NCI-H69 (cell line): Measurements from ENCODE around the gene RNASE13.
A peak's percentile ranks its signal among the peaks of the same experiment; 100 is the strongest.
"Not testable (repeated sequence)": the region's sequence is repeated elsewhere in the genome, so short reads cannot be mapped to it uniquely, and the experiment has no call there.

Experiments
- DNase-seq: peaks from one replicate; lab custom pipeline; 2025; lab: John Stamatoyannopoulos, UW

Gene RNASE13

GRCh38 chr14:21022686-21023085, 11.9 kb downstream of the RNASE13 start:
- DNase-seq = no peak

GRCh38 chr14:21020977-21021545, 13.5 kb downstream of the RNASE13 start:
- DNase-seq = no peak

- DNase-seq = no peak
Measured at GRCh38 chr14:21019366-21019765, 15.2 kb downstream of the RNASE13 start.

GRCh38 chr14:21018781-21019180, 15.8 kb downstream of the RNASE13 start:
- DNase-seq = no peak

- DNase-seq = no peak
Measured at GRCh38 chr14:21018286-21018685, 16.3 kb downstream of the RNASE13 start.

GRCh38 chr14:21017528-21018245, 16.9 kb downstream of the RNASE13 start:
- no peak for DNase-seq

GRCh38 chr14:21016413-21017190, 18.0 kb downstream of the RNASE13 start:
- no peak for DNase-seq

- no peak for DNase-seq
Measured at GRCh38 chr14:21015312-21015711, 19.3 kb downstream of the RNASE13 start.

GRCh38 chr14:21014761-21015190, 19.8 kb downstream of the RNASE13 start:
- DNase-seq = peak; percentile 85

GRCh38 chr14:21011136-21011535, 23.5 kb downstream of the RNASE13 start:
- DNase-seq = no peak

GRCh38 chr14:21009721-21010120, 24.9 kb downstream of the RNASE13 start:
- DNase-seq = not testable (repeated sequence)

- no peak for DNase-seq
Measured at GRCh38 chr14:21003788-21004346, 30.7 kb downstream of the RNASE13 start.

GRCh38 chr14:21001218-21001617, 33.4 kb downstream of the RNASE13 start:
- no peak for DNase-seq

- no peak for DNase-seq
Measured at GRCh38 chr14:20999591-20999990, 35.0 kb downstream of the RNASE13 start.

GRCh38 chr14:20998674-20999366, 35.8 kb downstream of the RNASE13 start, which contains the start of gene SLC39A2:
Gene SLC39A2, plus strand, starts transcription at chr14:20999293. Its CDS starts 154 bp downstream, at chr14:20999447.
- DNase-seq = peak; percentile 20

GRCh38 chr14:20998139-20998538, 36.5 kb downstream of the RNASE13 start:
- no peak for DNase-seq

GRCh38 chr14:20997564-20997963, 37.0 kb downstream of the RNASE13 start:
- DNase-seq = no peak

GRCh38 chr14:20997115-20997514, 37.5 kb downstream of the RNASE13 start:
- no peak for DNase-seq

GRCh38 chr14:20996521-20996920, 38.1 kb downstream of the RNASE13 start:
- no peak for DNase-seq

- DNase-seq = peak; percentile 97
Measured at GRCh38 chr14:20989787-20990600, 44.6 kb downstream of the RNASE13 start, which contains the start of gene METTL17. Gene METTL17, plus strand, starts transcription at chr14:20989980. Its CDS starts 23 bp downstream, at chr14:20990003.

GRCh38 chr14:20989471-20989786, 45.2 kb downstream of the RNASE13 start:
- DNase-seq = no peak
